Calu3 (cell line): ENCODE measurements around the gene DDN. TPM values are rescaled to one million over a fixed set of nuclear protein-coding genes. Genes with fewer than 3 reads are reported as not detected.

Experiments
- BruUV-seq: library from RNA; stranded (reverse); fragments of 400-500 nt; replicated peaks from 2 replicates; lab custom pipeline; 2021; lab: Mats Ljungman, UMichigan
- CTCF ChIA-PET: fragments of 300-600 bp; sonication (Branson Sonifier 250); formaldehyde crosslinking; loops from one replicate; lab custom pipeline; 2022; ENCODE audit warnings: antibody characterized with exemption; lab: Charles Lee
- DNase-seq: peaks from one replicate; pipeline ENCODE4 v3.0.0; 2022
- H3K27ac Mint-ChIP-seq: one replicate; pipeline ENCODE4 v1.8.0; 2022; ENCODE audit warnings: mixed read lengths; ENCODE audit not compliant: unreplicated experiment
- H3K27me3 Mint-ChIP-seq: one replicate; pipeline ENCODE4 v1.8.0; 2022; ENCODE audit warnings: mixed read lengths; ENCODE audit not compliant: unreplicated experiment
- H3K36me3 Mint-ChIP-seq: one replicate; pipeline ENCODE4 v1.8.0; 2022; ENCODE audit warnings: mild to moderate bottlenecking, moderate library complexity, mixed read lengths; ENCODE audit not compliant: insufficient read depth, unreplicated experiment
- H3K4me1 Mint-ChIP-seq: one replicate; pipeline ENCODE4 v1.8.0; 2022; ENCODE audit warnings: mild to moderate bottlenecking, low read depth, mixed read lengths; ENCODE audit not compliant: unreplicated experiment
- H3K4me3 Mint-ChIP-seq: one replicate; pipeline ENCODE4 v1.8.0; 2022; ENCODE audit warnings: mild to moderate bottlenecking, low read depth, moderate library complexity, mixed read lengths; ENCODE audit not compliant: unreplicated experiment
- H3K9me3 Mint-ChIP-seq: one replicate; pipeline ENCODE4 v1.8.0; 2022; ENCODE audit warnings: low read depth, mixed read lengths; ENCODE audit not compliant: unreplicated experiment
- CTCF ChIP-seq: fragments of 200-600 bp; IDR thresholded peaks from one replicate; pipeline ENCODE4 v1.8.0; 2022; ENCODE audit warnings: antibody characterized with exemption; ENCODE audit not compliant: unreplicated experiment
- intact Hi-C: fragments of 100-400 bp; cut with micrococcal nuclease; formaldehyde crosslinking; loops from one replicate; pipeline ENCODE4 v1.10.0; 2022; ENCODE audit not compliant: unreplicated experiment
- total RNA-seq: library from RNA; stranded (reverse); gene quantifications from 2 replicates; pipeline ENCODE4 v1.2.3, GENCODE V29; 2022

Gene DDN
- total RNA-seq, 1 experiment from 2014 or later, result 0.21 TPM

- Mint-ChIP-seq H3K4me1 (peaks cover 8% of the 10 kb centered on the region), H3K27me3 (peaks cover 15% of the 10 kb centered on the region), H3K36me3 (peaks cover 14% of the 10 kb centered on the region), H3K27ac (no peak overlapping the region), H3K9me3 (no peaks in the 10 kb centered on the region), H3K4me3 (no peak overlapping the region)
- CTCF ChIA-PET, result no interaction called here
- TF ChIP-seq CTCF, result no peak
- no peak for DNase-seq
- intact Hi-C loops, result no loop called here
- BruUV-seq, result no TSS peak
These were observed 37.8 kb downstream of the DDN start for GRCh38 chr12:48961331-48961730.

GRCh38 chr12:48960834-48961233 lies 38.3 kb downstream of the DDN start:
- no peak overlapping the region for H3K27ac Mint-ChIP-seq
- intact Hi-C loops, result no loop called here
- H3K4me1 Mint-ChIP-seq, result peaks cover 8% of the 10 kb centered on the region
- CTCF ChIA-PET, result no interaction called here
- DNase-seq, result no peak
- no TSS peak for BruUV-seq
- no peaks in the 10 kb centered on the region for H3K9me3 Mint-ChIP-seq
- peaks cover 10% of the 10 kb centered on the region for H3K27me3 Mint-ChIP-seq
- peaks cover 19% of the 10 kb centered on the region for H3K36me3 Mint-ChIP-seq
- TF ChIP-seq CTCF, result no peak
- H3K4me3 Mint-ChIP-seq, result no peak overlapping the region

GRCh38 chr12:48958049-48958388 lies 41.2 kb downstream of the DDN start:
- TF ChIP-seq CTCF, result no peak
- H3K27me3 Mint-ChIP-seq, result no peaks in the 10 kb centered on the region
- H3K9me3 Mint-ChIP-seq, result no peaks in the 10 kb centered on the region
- CTCF ChIA-PET, result no interaction called here
- peak overlapping the region; percentile 75 for H3K27ac Mint-ChIP-seq
- peak overlapping the region; percentile 98 for H3K4me3 Mint-ChIP-seq
- H3K4me1 Mint-ChIP-seq, result peaks cover 8% of the 10 kb centered on the region
- H3K36me3 Mint-ChIP-seq, result peaks cover 22% of the 10 kb centered on the region
- DNase-seq, result no peak
- intact Hi-C loops, result no loop called here
- no TSS peak for BruUV-seq

GRCh38 chr12:48957141-48958048 lies 41.8 kb downstream of the DDN start, which contains the start of gene ARF3:
TSS of gene ARF3 (minus strand) at chr12:48957487. CDS start at chr12:48941095, 16,392 bp downstream.
- CTCF ChIA-PET, result no interaction called here
- BruUV-seq, result no TSS peak
- peak within 1 kb of the TSS; percentile 98 for H3K4me3 Mint-ChIP-seq
- peak within 1 kb of the TSS; percentile 75 for H3K27ac Mint-ChIP-seq
- intact Hi-C loops, result no loop called here
- peaks cover 8% of the 10 kb centered on the region for H3K4me1 Mint-ChIP-seq
- DNase-seq, result peak; percentile 90
- no peaks in the 10 kb centered on the region for H3K9me3 Mint-ChIP-seq
- peaks cover 28% of the 10 kb centered on the region for H3K36me3 Mint-ChIP-seq
- H3K27me3 Mint-ChIP-seq, result no peaks in the 10 kb centered on the region
- TF ChIP-seq CTCF, result no peak
